Body of pancreas (tissue), 4 donors: ENCODE measurements around the gene PPM1N.

Experiments
- POLR2A ChIP-seq, 3 donors: fragments of 450-650 bp; IDR thresholded peaks; one replicate each; pipeline ENCODE4 v1.6.1; 2016; ENCODE audit warnings: antibody characterized with exemption in 3 of 3, mild to moderate bottlenecking in 2 of 3
- TF ChIP-seq, protein P1 (sequence below), 7 experiments: fragments of 450-650 bp in 4 of 7; fragments of 200-600 bp in 3 of 7; sonication (generic) in 3 of 7; IDR thresholded peaks; one replicate each; pipeline ENCODE4 v1.5.1; 2016 to 2019; ENCODE audit warnings: antibody characterized with exemption in 7 of 7

DNA sequence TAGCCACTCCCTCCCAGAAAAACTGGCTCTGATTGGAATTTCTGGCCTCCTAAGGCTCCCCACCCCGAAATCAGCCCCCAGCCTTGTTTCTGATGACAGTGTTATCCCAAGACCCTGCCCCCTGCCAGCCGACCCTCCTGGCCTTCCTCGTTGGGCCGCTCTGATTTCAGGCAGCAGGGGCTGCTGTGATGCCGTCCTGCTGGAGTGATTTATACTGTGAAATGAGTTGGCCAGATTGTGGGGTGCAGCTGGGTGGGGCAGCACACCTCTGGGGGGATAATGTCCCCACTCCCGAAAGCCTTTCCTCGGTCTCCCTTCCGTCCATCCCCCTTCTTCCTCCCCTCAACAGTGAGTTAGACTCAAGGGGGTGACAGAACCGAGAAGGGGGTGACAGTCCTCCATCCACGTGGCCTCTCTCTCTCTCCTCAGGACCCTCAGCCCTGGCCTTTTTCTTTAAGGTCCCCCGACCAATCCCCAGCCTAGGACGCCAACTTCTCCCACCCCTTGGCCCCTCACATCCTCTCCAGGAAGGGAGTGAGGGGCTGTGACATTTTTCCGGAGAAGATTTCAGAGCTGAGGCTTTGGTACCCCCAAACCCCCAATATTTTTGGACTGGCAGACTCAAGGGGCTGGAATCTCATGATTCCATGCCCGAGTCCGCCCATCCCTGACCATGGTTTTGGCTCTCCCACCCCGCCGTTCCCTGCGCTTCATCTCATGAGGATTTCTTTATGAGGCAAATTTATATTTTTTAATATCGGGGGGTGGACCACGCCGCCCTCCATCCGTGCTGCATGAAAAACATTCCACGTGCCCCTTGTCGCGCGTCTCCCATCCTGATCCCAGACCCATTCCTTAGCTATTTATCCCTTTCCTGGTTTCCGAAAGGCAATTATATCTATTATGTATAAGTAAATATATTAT, 24.3 kb upstream of the PPM1N start:
- TF ChIP-seq, protein P1, sequence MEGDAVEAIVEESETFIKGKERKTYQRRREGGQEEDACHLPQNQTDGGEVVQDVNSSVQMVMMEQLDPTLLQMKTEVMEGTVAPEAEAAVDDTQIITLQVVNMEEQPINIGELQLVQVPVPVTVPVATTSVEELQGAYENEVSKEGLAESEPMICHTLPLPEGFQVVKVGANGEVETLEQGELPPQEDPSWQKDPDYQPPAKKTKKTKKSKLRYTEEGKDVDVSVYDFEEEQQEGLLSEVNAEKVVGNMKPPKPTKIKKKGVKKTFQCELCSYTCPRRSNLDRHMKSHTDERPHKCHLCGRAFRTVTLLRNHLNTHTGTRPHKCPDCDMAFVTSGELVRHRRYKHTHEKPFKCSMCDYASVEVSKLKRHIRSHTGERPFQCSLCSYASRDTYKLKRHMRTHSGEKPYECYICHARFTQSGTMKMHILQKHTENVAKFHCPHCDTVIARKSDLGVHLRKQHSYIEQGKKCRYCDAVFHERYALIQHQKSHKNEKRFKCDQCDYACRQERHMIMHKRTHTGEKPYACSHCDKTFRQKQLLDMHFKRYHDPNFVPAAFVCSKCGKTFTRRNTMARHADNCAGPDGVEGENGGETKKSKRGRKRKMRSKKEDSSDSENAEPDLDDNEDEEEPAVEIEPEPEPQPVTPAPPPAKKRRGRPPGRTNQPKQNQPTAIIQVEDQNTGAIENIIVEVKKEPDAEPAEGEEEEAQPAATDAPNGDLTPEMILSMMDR (IDR thresholded peaks at IDR 0.05): no peak
- peak in 1 of 3 donors; percentile 2 for TF ChIP-seq POLR2A (IDR thresholded peaks at IDR 0.05)
